ENCODE results near the gene CD44.

Gene CD44

DNA sequence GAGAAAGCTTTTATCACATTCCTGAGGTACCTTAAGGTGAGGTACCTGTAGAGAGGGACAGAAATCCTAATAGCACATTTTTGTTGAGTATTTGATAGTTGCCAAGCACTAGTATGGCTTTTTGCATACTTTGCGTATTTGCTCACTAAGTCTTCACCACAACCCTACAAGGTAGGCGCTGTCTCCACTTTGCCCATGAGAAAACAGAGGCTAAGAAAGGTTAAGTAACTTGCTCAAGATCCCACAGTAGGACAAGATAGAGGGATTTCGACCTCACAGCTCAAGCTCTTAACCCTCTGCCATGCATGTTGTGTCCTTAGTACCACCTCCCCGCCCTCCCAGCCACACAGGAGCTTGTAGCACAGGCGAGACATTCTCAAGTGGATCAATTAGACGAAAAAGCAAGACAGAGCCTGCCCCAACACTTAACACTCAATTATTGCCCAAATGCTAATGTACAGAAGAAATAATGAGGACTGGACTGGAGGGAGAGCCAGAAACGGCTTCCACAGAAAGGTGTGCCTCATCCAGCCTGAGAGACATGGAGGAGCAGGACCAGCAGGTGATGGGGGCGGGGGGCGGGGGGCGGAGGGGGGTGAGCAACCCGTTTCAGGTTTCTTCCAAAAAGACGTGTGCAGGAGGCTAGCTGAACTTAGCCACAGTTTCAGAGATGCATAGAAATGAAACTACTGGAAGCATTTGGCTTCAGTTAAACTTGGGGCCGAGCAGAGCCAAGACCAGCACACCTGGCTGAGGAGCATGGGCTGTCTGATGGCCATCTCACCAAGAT lies 26.7 kb upstream of the CD44 start:
- no peak for DNase-seq

DNA sequence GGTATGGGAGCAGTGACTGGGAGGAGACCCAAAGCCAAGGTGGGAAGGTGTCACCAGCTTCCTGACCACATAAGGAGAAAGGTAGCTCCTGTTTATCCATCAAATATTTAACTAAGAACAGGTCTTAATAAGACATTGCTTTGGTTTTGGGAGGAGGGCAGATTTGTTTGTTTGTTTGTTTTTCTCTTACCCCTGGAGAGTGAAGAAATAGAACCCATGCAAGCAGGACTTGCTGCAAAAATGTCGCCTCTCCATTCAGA lies 26.2 kb upstream of the CD44 start:
- no peak for DNase-seq

DNA sequence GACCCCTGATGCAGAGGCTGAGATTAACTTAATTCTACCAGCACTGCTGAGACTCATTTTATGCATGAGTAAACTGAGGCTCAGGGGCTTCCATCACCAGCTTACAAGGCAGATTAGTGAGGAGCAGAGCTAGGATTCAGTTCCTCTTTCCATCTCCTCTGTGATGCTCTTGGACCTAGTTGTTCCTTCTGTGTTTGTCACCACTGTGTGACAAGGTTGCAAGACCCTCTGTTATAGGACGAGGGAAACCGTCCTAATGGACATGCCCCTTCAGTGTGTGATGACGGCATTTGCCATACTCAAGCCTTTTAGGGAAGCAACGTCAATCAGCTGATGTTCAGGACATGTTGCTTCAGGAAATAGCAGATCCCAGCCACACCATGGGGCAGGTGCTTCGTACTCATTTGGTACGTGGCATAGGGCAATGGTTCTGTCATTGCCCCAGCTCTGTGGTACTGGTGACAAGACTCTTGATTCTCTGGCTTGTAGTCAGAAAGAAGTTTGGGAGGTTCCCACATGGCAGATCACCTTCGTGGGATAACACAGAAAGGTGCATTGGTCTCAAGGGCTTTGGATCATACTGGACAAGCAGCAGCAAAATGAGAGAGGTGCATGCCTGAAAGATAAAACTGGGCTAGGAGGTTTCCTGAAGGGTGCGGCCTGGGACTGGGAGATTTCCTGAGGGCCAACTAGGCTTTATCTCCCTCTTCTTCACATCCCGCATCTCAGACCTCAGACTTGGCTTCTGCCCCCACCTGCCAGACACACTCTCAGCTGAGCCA lies 23.9 kb upstream of the CD44 start:
- no peak for DNase-seq

DNA sequence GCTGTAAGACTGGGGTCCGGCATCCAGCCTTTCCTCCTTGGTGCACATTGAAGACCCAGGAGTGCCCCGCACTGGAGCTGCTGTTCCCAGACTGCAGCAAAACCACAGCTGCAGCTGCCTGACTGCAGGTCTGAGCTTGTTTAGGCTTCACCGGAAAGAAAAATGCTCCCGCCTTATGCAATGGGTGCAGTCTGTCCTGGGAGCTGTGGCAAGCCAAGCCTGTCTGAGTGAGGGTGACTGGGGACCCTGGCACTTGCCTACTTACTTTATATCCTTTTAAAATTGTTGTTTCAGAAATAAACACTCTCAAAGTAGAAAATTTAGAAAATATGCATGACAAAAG lies 23.3 kb upstream of the CD44 start:
- DNase-seq = no peak

DNA sequence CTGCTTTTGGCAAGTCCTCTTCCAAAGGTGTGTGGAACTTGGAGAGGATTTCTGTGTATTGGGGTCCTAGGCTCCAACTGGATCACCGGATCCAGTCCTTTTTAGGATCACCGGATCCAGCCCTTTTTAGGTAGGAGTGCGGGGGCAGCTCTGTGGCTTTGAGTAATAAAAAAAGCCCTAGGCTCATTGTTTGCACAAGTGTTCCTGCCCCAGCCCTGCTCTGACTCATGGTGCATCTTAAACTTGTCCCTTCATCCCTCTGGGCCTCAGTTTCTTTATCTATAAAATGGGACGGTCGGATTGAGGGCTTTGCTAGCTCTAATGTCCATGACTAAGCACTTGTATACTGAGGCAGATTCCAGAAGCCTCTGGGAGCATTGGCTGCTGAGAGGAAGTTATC lies 22.7 kb upstream of the CD44 start:
- no peak for DNase-seq

DNA sequence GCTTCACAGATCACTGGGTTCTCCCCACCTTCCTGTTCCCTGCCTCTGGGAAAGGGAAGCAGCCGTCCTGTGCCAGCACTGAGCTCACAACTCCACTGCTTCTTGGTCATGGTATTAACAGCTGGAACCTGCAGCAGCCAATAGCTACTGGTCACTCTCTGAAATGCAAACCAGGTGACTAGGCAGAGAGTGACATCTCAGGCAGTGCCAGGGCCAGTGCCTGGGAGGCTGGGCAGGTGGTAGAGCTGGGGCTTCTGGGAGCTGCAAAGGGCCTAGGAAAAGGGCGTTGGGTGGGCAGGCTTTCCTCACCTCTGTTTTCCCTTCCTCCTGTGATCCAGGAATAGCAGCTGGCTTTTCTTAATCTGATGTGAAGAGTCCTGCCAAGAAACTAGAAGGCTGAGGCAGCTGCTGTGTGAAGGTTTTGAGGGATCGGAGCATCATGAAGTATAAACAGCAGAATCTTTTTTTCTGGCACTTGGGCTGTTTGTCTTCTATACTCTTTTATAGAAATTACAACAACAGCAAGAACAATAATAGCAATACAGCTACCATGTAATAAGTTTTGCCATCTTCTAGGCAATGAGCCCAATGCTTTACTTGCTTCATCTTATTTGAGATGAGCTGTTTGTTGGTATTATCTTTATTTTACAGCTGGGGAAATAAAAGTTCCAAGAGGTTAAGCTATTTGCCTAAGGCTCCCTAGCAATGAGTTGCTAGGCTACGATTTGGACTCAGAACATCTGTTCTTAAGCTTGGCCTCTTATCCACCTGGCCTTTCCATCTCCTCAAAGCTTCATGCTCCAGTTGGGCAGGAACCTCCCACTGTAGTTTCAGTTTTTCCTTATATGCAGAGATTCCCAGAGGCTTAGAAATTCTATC lies 22.0 kb upstream of the CD44 start:
- DNase-seq = no peak

DNA sequence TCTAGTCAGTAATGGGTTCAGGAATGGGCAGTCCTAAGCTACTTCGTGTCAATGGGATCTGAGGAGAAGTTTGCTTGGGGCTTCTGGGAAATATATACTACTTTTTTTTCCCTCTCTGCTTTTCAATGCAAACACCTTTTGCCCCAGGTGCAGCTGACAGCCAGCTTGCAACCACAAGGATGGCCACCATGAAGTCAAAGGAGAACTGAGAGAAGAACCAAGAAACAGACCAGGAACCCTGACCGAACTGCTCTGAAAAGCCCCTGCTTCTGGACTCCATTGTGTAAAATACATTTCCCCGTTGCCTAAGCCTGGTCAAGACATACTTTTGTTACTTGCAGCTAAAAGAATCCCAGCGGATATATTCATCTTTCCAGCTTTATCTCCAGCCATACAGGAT lies 20.1 kb upstream of the CD44 start:
- no peak for DNase-seq

DNA sequence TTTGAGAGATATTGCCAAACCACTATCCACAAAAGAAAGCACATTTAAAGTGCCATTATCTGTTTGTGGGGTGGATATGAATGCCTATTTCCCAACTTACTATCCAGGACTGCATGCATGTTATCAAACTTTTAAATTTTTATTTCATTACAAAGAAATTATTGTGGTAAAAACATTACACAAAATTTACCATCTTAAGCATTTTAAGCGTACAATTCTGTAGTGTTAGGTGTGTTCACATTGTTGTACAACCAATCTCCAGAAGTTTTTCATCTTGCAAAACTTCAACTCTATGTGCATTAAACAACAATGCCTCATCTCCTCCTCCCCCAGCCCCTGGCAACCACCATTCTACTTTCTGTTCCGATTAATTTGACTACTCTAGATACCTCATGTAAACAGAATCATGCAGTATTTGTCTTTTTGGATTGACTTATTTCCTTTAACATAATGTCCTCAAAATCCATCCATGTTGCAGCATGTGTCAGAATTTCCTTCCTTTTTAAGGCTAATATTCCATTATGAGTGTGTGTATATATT lies 17.6 kb upstream of the CD44 start:
- no peak for DNase-seq

DNA sequence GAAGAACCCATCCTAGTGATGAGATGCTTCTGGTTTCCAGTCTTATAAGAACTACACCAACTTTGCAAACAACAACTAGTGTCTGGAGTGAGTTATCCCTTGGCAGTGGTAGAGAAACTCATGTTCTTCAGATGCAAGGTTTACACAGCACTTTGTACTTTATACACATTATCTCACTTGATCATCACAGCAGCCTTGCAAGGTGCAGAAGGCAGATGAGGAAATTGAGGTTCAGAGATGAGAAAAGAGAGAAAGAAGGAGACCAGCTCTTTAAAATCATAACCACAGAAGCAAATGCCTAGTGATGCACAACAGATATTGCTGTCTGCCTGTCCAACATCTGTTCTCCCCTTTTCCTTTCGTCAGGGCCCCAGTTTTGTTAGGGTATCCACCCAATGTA lies 16.7 kb upstream of the CD44 start:
- DNase-seq = no peak

DNA sequence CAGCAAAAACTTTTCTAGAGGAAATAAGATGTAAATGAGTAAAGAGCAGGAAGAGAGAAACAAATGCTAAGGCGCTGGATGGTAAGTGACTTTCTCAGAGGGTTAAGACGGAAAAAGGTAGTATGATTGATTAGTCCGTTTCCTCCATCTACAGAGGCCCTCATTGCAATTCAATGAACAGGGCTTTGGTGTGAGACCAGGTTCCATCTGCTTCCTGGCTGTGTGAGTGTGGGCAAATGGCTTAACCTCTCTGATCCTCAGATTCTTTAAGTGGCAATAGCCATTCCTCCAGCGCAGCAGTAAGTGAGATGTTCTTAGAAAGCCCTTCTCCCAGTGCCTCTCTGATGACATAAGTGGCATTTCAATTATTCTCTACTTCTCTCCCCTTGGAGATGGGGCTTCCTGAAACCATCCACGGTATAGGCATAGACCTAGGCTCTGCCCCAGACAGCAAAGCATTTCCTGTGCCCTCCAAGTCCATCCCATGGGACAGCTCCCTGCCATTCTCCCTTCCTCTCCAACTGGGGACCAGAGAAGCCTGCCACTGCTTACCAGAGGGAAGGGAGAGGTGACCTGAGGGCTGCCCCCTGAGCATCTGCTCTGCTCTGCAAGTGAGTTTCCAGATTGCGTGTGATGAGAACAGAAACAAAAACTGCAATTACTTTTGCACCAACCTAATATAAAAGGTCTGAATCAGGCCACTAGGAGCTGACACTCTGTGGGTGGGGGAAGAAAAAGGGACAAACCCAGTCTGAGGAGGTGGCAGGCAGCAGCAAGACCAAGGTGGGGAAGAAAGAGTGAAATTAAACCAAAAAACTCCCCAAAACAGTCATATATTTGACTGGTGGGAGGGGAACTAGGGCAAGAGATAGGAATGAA lies 12.7 kb upstream of the CD44 start:
- DNase-seq = no peak

DNA sequence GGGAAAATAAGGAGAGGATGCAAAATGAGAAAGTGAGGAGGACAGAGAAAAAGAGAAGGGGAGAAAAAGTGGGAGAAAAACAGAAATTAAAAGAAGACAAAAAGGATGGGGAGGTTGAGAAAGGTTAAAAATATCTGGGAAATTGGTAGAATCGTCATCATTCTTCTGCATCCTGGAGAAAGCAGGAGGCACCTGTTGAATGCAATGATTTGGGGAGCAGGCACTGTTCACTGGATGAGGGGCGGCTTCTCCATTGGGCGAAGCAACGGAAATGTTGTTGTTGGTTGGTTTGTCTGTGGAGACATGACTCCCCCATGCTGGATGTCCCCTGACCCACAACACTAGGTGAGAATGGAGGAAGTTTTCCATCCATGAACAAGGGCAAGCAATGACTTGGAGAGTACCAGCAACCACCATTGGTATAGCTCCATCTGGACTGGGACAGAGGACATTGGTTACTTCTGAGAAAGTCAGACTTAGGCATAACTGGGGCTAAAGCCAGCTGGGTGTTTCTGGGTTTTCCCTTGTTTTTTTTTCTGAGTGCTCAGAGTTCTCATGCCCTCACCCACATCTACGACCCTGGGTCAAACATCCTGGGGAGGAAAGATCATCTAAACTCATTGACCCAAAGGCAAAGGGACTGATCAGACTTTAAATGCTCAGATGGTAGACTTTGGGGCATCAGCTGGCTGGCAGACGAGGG lies 11.9 kb upstream of the CD44 start:
- no peak for DNase-seq

DNA sequence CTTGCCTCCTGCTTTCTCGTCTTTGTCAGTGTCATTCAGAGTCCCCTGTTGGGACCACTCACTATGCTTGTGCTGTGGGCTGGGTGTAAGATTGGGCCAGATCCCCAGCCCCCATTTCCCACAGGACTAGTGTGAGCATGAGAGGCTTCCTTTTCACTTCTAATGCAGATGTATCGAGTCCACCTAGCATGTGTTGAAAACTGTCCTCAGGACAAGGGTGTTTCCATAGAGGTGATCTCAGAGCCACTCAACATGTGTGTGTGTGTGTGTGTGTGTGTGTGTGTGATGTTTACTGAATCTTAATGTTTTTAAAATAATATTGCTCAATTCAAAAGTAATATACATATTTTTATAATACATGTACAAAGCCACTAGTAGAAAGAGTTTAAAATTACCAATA lies 11.4 kb upstream of the CD44 start:
- DNase-seq = no peak

DNA sequence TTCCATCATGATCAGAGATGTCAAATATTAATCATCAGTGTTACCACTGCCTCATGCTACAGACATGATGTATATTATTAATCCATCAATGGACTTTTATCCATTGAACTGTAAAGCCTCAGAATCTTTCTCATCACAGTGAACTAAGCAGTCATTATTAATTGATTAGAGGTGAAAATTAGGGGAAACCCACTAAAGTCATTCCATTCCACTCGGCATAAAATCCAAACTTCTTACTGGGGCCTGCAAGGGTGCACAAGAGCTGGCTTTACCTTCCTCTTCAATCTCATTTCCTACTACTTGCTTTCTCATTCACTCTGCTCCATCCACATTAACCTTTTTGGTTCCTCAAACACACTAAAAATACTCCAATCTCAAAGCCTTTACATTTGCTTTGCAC lies 7.9 kb upstream of the CD44 start:
- no peak for DNase-seq

DNA sequence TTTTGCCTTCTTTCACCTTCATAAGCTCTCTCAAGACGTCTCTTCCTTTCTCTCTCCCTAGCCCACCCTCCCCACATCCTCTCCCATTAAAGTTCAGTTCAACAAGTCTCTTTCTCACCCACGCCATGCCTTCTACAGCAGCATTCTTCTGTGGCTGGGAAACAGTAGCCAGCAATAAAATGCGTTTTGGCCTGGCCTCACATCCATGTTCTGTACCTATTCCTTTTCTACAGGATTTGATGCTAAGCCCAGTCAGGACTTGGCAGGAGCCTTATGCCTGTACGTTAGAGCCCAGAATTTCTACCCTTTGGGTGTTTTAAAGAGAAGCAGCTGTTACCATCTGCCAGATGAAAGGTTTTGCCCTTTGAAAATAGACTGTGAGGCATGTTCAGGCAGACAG lies 7.1 kb upstream of the CD44 start:
- no peak for DNase-seq

DNA sequence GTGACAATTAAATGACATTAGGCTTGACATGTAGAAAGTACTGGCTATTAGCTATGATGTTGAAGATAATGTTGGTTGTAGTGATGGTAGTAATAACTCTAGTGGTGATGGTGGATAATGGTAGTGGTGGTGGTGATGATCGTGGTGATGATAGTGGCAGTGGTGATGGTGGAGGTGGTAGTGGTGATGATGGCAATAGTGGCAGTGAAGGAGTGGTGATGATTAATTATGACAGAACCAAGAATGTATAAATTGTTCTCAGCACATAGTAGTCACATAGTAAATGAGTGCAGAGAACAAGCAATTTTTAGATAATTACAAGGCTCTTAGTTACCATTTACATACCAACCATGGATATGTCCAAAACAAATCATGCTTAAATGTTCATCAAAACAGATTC lies 5.3 kb upstream of the CD44 start:
- DNase-seq = no peak

DNA sequence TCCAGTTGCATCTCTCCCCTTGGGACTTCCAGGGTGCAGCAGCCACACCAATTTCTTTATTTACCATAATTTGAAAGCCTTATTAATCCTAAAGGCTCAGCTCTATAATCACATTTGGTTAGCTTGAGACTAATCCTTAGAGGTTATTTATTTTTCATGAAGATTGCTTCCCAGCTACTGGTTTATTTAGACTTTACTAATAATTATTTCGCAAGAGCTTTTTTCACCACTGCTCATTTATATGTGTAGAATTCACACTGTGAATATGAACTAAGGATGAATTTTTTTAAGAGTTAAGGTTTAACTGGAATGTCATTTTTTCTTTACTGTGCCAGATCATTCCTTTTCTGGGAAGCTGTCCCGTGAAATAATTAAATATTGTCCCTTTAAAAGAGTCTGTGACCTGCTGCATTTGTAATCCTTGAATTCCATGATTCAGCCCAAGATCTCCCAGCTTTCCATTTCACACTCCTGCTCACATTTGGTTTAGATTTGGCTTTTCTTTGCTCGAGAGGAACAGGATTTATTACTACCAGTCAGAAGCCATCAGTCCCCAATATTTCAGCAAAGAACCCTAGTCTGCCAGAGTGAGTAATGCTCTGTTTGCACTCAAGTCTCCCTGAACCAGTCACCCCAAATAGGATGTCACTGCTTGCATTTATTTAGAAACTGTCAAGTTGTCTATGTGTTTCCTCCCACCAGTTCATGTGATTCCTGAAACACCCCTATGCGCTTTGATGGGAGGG lies 4.4 kb upstream of the CD44 start:
- DNase-seq = no peak

DNA sequence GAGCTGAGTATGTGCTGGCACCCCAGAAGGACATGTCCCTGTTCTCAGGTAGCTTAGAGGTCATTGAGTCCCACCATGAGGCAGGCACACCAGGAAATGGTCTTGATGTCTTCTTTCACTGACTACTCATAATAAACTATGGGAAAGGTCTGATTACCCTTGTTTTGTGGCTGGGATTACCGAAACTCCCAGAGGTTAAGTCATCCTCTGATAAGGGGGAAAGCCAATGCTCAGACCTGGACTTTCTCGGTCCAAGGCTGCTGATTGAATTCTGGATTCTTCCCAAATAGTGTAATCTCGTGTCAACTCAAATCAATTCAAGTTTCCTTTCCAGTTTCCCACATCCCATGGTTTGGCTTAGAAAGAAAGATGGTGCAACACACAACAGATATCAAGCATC lies 3.7 kb upstream of the CD44 start:
- no peak for DNase-seq

DNA sequence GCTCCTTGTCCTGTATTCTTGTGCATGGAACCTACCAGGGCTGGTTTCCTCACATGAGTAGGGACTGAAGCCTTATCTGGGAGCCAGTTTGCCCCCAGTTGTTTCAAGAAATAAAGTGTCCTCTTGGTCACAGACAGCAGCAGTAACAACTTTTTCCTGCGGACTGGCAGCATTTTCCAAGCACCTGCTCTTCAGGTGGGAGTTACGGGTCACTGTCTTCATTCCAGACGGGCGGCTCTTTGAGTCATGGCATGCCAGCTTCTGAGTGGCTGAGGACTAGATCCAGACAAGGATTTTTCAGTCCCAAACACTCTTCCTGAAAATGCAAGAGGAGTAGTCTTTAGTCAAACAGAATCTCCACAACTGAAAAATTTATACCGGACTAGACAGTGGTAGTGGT lies 2.7 kb upstream of the CD44 start:
- no peak for DNase-seq

DNA sequence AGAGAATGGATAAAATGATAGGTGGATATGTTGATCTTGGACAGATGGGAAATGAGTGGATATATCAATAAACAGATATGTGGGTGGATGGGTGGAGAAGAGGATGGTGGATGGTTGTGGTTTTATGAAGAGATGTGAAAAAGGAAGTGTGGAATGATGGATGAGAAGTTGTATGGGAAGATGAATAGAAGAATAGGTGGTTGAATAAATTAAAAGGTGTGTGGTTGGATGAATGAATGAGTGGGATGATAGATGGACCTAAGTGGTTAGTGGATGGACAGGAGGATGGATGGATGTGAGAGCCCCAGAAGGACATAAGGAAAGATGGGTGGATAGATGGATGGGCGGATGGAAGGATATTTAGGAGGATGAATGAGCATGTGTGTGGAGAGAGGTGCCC lies 913 bp upstream of the CD44 start:
- no peak for DNase-seq

DNA sequence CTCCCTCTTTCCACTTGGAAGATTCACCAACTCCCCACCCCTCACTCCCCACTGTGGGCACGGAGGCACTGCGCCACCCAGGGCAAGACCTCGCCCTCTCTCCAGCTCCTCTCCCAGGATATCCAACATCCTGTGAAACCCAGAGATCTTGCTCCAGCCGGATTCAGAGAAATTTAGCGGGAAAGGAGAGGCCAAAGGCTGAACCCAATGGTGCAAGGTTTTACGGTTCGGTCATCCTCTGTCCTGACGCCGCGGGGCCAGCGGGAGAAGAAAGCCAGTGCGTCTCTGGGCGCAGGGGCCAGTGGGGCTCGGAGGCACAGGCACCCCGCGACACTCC lies 397 bp upstream of the CD44 start:
- no peak for DNase-seq

DNA sequence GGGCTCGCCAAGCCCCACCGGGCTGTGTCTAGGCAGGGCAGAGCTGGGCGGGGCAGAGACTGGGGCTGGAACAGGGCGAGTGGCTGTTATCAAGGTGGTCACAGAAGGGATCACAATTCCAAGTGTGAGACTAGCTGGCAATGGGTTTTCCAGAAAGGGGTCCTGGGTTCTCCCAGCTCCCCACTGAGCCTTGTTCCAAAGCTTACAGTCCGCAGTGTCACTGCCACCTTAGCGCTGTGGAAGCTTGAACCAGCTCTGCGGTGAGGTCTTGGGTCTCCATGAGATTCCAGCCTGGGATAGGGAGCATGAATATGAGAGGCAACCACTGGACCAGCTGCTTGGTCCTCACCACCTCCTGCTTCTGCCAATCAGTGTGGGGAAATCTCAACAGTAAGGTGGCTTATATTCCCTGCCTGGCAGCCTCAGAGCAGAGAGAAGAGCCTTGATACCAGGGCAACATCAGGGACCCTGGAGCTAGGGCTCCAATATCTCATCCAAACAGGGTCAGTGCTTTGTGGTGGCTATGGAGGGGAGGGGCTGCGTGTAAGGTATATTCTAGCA lies 831 bp downstream of the CD44 start:
- DNase-seq = no peak
